Vagina (tissue), 2 donors: Measurements from ENCODE around the gene WDR1.

Source experiments
- POLR2A ChIP-seq, 2 donors: fragments of 450-650 bp; IDR thresholded peaks; one replicate each; pipeline ENCODE4 v1.6.1; 2017; ENCODE audit warnings: antibody characterized with exemption in 2 of 2, mild to moderate bottlenecking in 2 of 2, moderate library complexity in 2 of 2
- TF ChIP-seq, protein P1 (sequence below), 3 experiments: fragments of 450-650 bp in 2 of 3; fragments of 200-600 bp in 1 of 3; sonication (generic) in 1 of 3; IDR thresholded peaks; one replicate each; pipeline ENCODE4 v1.5.1; 2017 to 2019; ENCODE audit warnings: antibody characterized with exemption in 3 of 3, mild to moderate bottlenecking in 2 of 3, moderate library complexity in 2 of 3

DNA sequence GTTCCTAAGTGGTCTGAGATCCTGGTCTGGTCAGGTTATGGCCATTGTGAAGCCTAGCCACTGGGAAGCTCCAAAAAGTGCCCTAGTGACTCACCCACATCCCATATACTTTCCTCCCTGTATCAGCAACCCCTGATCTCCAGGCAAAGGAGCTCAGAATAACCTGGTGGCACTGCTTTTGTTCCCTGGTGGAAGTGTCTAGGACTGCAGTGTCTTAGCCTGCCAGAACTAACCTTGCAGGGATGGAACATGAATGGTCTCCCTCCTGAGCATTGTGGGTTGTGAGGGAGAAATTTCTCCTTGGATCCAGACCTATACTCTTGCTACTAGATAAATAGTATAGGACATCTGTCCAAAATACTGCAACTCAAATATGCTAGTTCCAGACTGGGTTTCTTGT lies 27.9 kb upstream of the WDR1 start:
- TF ChIP-seq, protein P1, sequence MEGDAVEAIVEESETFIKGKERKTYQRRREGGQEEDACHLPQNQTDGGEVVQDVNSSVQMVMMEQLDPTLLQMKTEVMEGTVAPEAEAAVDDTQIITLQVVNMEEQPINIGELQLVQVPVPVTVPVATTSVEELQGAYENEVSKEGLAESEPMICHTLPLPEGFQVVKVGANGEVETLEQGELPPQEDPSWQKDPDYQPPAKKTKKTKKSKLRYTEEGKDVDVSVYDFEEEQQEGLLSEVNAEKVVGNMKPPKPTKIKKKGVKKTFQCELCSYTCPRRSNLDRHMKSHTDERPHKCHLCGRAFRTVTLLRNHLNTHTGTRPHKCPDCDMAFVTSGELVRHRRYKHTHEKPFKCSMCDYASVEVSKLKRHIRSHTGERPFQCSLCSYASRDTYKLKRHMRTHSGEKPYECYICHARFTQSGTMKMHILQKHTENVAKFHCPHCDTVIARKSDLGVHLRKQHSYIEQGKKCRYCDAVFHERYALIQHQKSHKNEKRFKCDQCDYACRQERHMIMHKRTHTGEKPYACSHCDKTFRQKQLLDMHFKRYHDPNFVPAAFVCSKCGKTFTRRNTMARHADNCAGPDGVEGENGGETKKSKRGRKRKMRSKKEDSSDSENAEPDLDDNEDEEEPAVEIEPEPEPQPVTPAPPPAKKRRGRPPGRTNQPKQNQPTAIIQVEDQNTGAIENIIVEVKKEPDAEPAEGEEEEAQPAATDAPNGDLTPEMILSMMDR (IDR thresholded peaks at IDR 0.05): no peak
- TF ChIP-seq POLR2A (IDR thresholded peaks at IDR 0.05): no peak
